HG02970 (cell line): ENCODE measurements around the gene ZNF664.
A peak's percentile ranks its signal among the peaks of the same experiment; 100 is the strongest.

Source experiments
- ATAC-seq: cut with Tn5 transposase; IDR thresholded peaks from one replicate; pipeline ENCODE4 v1.9.1; 2021; ENCODE audit warnings: mild to moderate bottlenecking, moderate library complexity, moderate number of reproducible peaks; ENCODE audit not compliant: unreplicated experiment, low FRiP score

Gene ZNF664

DNA sequence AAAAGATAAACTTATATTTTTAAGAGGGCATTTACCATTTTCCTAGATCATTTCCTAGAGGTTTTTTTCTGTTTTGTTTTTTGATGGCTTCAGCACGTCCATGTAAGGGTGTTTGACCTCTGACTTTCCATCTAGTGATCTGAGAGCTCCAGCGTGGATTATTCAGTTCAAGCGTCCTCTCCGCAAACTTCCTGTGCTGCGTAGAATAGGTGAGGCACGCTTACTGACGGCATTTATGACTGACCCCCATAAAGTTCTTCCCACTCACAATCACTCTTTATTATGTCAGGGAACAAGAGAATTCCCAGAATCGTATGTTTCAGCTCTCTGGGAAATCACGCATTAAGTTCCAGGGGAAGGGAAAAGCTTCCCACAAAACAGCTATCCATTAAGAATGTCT is 16.8 kb upstream of the ZNF664 start:
- no peak for ATAC-seq

DNA sequence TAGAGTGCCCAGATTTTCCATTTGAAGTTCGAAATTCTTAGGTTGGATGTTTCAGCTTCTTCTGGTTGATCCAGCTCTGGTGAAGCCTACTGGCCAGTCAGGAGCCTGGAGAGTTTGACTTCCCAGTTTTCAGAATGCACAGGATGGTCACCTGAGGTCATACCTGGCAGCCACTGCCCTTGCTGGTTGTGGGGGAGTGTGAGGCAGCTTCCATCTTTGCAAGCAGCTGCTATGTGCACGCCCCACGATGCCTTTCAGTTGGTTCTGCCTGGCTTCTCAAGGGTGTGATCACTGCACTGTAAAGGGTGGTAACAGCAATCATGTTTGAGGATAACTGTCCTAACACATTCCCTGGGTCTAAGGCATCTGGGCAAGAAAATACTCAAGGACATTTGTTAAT is 15.8 kb upstream of the ZNF664 start:
- ATAC-seq: no peak

DNA sequence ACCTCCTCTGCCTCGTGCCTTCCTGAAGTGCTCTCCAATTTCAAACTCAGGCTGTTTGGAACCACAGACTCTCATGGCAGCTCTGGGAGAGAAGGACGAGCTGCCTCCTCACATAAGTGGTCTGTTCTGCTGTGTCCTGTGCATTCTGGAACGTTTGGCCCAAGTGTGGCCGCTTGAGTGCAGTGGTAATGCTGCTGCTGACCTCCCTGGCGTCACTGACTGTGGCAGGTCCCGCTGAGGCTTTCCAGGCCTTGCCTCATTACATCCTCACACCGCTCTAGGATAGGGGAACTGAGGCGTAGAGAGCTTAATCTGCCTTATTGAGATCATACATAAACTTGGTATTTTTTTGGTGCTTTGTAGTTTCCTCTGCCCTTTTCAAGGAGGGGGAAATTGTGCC is 14.6 kb upstream of the ZNF664 start:
- ATAC-seq: no peak

- ATAC-seq: no peak
Measured at GRCh38 chr12:123958876-123959275, 14.1 kb upstream of the ZNF664 start.

- ATAC-seq: no peak
Measured at GRCh38 chr12:123960029-123960735, 12.8 kb upstream of the ZNF664 start.

DNA sequence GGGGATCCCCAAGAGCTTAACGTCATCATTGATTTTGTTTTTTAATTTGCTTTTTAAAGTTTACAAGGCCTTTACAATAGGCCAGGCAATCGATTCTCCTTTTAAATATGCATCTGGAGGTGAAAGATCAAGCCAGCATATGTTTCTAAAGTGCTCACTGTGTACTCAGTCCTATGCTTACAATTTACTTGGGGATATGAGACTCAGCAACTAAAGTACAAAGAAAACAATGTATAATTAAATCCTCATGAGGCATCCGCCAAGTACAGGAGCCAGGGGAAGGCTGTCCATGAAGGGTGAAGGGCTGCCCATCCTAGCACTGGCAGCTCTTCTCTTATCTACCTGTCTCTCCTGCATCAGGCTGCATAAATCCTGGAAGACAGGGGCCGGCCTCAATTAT is 12.2 kb upstream of the ZNF664 start:
- ATAC-seq: no peak

GRCh38 chr12:123961585-123962345 is 11.2 kb upstream of the ZNF664 start:
- ATAC-seq: no peak

DNA sequence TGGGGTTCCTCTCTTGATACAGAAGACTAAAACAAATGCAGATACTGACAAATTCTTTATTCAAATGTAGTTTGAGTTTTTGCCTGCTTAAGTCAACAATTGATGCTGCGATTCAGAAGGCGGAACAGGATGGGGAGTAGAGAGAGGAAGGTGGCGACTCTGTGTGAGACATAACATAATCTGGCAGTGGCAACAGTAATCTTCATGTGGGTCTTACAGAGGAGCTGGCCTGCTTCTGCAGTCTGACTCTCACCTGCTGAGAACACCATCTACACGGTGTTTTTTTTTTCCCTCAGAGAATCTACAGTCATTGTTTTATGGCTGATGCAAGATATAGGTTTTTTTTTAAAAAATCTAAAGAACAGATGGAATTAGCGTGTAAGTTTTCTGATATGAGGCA is 10.5 kb upstream of the ZNF664 start:
- ATAC-seq: no peak

DNA sequence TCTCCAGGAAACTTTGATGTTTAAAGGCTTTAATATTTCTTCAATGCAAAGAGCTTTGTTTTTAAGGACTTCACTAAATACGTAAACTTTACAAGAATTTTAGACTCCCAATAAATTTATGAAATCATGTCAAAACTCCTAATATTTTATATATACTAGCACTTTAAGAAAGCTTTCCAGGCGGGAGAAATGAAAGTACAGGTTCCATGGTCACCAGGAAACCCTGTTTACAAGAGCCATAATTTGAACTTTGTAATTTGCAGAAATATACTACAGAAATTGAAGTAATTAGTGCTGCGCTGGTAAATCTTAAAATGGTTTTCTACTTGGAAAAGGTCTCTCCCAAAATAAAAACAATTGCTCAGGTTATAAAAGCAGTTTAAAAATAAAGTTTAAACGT is 9.2 kb upstream of the ZNF664 start:
- ATAC-seq: no peak

GRCh38 chr12:123965382-123965781 is 7.6 kb upstream of the ZNF664 start:
- no peak for ATAC-seq

GRCh38 chr12:123966596-123966995 is 6.4 kb upstream of the ZNF664 start:
- ATAC-seq: no peak

DNA sequence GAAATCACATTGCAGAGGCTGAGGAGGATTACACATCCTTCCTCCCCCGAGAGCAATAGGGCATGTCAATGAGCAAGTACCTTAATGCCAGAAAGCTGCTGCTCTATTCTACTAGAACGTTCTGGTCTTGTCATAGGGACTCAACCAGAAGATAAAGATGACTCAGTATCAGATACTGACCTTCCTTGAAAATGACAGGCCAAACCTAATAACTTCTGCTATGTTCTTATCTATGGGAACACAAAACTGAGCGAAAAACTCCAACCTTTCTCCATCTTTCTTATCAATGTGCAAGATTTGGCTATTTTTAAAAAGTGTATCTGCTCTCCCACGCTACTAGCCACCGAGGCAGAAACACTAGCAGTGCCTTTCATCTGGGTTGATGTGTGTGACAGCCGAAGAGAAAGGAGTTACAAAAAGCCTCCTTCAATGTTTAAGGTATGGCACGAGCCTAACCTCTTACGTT is 5.9 kb upstream of the ZNF664 start:
- ATAC-seq: no peak

- no peak for ATAC-seq
Measured at GRCh38 chr12:123971449-123971769, 1.6 kb upstream of the ZNF664 start.

- peak; percentile 8 for ATAC-seq
Measured at GRCh38 chr12:123971770-123972456, 1.1 kb upstream of the ZNF664 start.

DNA sequence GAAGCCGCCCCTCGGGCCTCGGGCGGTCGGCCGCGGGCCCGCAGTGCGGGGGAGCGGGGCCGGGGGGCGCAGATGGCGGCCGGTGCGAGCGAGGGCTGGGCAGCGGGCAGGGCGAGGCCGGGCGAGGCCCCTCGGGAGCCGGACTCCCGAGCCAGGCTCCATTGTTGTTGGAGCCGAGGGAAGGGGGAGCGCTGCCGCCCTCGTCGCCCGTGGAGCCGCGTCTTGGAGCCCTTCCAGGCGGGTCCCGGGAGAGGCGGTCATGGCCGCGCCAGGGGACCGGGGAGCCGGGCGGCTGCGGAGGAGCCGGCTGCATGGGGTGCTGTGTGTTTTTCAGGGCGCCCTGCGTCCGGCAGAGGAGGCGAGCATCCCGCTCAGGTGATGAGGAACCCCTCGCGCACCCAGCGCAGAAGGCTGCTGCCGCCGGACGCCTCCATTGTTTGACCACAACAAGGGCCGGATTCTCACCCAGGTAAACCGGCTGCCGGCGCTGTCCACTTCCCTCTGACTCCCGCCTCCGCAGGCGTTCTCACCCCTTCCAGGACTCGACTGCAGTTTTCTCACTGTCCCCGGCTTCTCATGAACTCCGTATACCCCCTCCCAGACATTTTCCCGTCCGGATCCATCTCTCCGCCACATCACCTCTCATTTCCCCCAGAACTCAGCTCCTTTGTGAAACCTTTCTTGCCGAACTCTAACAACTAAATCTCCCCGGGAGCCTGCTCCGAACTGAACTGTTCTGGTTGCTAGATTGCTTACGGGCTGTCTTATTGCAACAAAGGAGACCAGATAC is 732 bp downstream of the ZNF664 start:
- ATAC-seq: peak; percentile 7

- ATAC-seq: no peak
Measured at GRCh38 chr12:123976227-123976826, 3.3 kb downstream of the ZNF664 start.

GRCh38 chr12:123979566-123979965 is 6.6 kb downstream of the ZNF664 start:
- ATAC-seq: no peak

DNA sequence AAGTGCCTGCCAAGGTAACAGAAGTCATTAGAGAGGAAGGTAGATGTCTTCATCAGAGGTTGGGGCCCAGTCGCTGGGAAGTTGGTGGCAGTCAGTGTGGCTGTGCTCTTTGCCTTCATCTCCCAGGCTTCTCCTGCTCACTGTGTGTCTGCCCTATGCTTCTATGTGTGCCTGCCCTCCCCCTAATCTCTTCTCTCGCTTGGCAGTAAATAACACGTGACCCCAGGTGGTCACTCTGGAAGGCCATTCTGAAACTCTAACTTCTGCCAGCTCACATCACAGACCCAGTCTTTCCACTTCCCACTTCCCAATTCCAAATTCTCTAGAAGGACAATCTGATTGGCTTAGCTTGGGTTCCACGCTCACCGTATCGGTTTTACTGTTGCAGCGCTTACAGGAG is 9.3 kb downstream of the ZNF664 start:
- no peak for ATAC-seq

- no peak for ATAC-seq
Measured at GRCh38 chr12:123983822-123984485, 10.9 kb downstream of the ZNF664 start.

DNA sequence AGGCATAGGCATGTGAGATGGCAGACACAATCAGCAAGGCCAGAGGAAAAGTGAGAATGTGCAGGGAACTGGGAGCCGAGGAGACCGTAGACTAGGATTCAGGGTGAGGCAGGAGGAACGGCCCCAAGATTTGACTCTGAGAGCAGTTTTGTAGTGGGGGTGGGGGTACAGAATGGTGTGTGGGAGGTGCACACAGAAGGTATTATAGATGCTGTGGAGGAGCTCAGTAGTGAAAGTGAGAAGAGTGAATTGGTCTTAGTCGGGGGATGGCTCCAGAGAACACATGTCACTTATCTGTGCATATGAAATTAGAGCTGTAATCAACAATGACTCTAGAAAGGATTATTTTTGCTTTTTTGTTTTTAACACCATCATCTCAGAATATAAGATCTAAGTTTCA is 11.9 kb downstream of the ZNF664 start:
- ATAC-seq: no peak
